HCT116 (cell line): Measurements from ENCODE around the gene PSMB4. TPM values are rescaled to one million over a fixed set of nuclear protein-coding genes. Genes with fewer than 3 reads are reported as not detected.

Experiments used
- ATAC-seq: fragments of 200-7000 bp; cut with Tn5 transposase; 2 replicates; pipeline ENCODE4 v1.9.1; 2020; ENCODE audit warnings: mild to moderate bottlenecking, moderate library complexity
- BruUV-seq: library from RNA; stranded (reverse); fragments of 400-500 nt; replicated peaks from 2 replicates; lab custom pipeline; 2021; lab: Mats Ljungman, UMichigan
- CTCF ChIA-PET: fragments of 300-600 bp; sonication (Branson Sonifier 250); formaldehyde crosslinking; loops from one replicate; lab custom pipeline; 2021; ENCODE audit warnings: antibody characterized with exemption; lab: Charles Lee
- POLR2A ChIA-PET: fragments of 300-600, 350-600 bp; sonication (Branson Sonifier 250); formaldehyde crosslinking; loops from one replicate; lab custom pipeline; 2021; ENCODE audit warnings: antibody characterized with exemption; lab: Charles Lee
- RAD21 ChIA-PET, 2 experiments: fragments of 300-600 bp; sonication (Branson Sonifier 250); formaldehyde crosslinking; loops; one replicate each; lab custom pipeline; 2023; ENCODE audit warnings: low total read pairs in 2 of 2; ENCODE audit not compliant: uncharacterized antibody in 2 of 2, unreplicated experiment in 2 of 2, low non-redundant PET in 1 of 2; lab: Charles Lee
- DNase-seq: peaks from one replicate; pipeline ENCODE4 v3.0.0-alpha.2; 2010; ENCODE audit warnings: low read depth, low spot score
- H2AFZ ChIP-seq: fragments of 200-600 bp; shearing (Covaris generic), sonication (generic); 2 replicates; pipeline ENCODE4 v1.6.1; 2017; ENCODE audit warnings: low read depth, mixed run types, mixed read lengths, antibody characterized with exemption, low read length; ENCODE audit not compliant: poor library complexity, severe bottlenecking
- H3K27ac ChIP-seq: 2 replicates; pipeline ENCODE4 v1.5.1; 2012; ENCODE audit warnings: low read depth, low read length
- H3K27me3 ChIP-seq: fragments of 200-600 bp; sonication (generic); 2 replicates; pipeline ENCODE4 v1.6.1; 2016; ENCODE audit warnings: mixed run types, low read length, mixed read lengths; ENCODE audit not compliant: insufficient read depth
- H3K36me3 ChIP-seq, 2 experiments: fragments of 200-500 bp in 1 of 2; fragments of 200-600 bp in 1 of 2; sonication (Bioruptor generic) in 1 of 2; sonication (generic) in 1 of 2; 2 replicates each; pipeline versions ENCODE4 v1.5.1 to v1.6.1; 2014 to 2016; ENCODE audit warnings: low read length in 2 of 2, inconsistent platforms in 1 of 2, mixed read lengths in 1 of 2, mixed run types in 1 of 2; ENCODE audit not compliant: insufficient read depth in 2 of 2, control insufficient read depth in 1 of 2
- H3K4me1 ChIP-seq, 2 experiments: fragments of 200-600 bp in 1 of 2; sonication (generic) in 1 of 2; 2 replicates each; pipeline versions ENCODE4 v1.5.1 to v1.6.1; 2012 to 2017; ENCODE audit warnings: low read length in 2 of 2, inconsistent platforms in 1 of 2, mild to moderate bottlenecking in 1 of 2, mixed read lengths in 1 of 2, mixed run types in 1 of 2, moderate library complexity in 1 of 2; ENCODE audit not compliant: insufficient read depth in 2 of 2, control insufficient read depth in 1 of 2
- H3K4me2 ChIP-seq: fragments of 200-600 bp; sonication (generic); 2 replicates; pipeline ENCODE4 v1.6.1; 2017; ENCODE audit warnings: mixed run types, low read length, mixed read lengths
- H3K4me3 ChIP-seq, 2 experiments: fragments of 200-600 bp in 1 of 2; sonication (generic) in 1 of 2; replicated peaks in 1 of 2; 2 replicates each; pipeline ENCODE4 v1.5.1; 2011 to 2016; ENCODE audit warnings: low read length in 2 of 2, control low read depth in 1 of 2, low read depth in 1 of 2, mild to moderate bottlenecking in 1 of 2, mixed read lengths in 1 of 2, mixed run types in 1 of 2
- H3K79me2 ChIP-seq: fragments of 200-600 bp; sonication (generic); 2 replicates; pipeline ENCODE4 v1.6.1; 2017; ENCODE audit warnings: mild to moderate bottlenecking, mixed run types, low read length, moderate library complexity, mixed read lengths; ENCODE audit not compliant: insufficient read depth
- H3K9ac ChIP-seq: fragments of 200-600 bp; sonication (generic); 2 replicates; pipeline ENCODE4 v1.6.1; 2016; ENCODE audit warnings: low read length, mixed read lengths
- H3K9me2 ChIP-seq: fragments of 200-600 bp; sonication (generic), shearing (Covaris generic); 2 replicates; pipeline ENCODE4 v1.6.1; 2017; ENCODE audit warnings: mixed run types, mild to moderate bottlenecking, moderate library complexity; ENCODE audit not compliant: insufficient read depth
- H3K9me3 ChIP-seq, 2 experiments: fragments of 200-500 bp in 1 of 2; fragments of 200-600 bp in 1 of 2; sonication (Bioruptor generic) in 1 of 2; sonication (generic) in 1 of 2; 2 replicates each; pipeline ENCODE4 v1.6.1; 2014 to 2017; ENCODE audit warnings: low read length in 2 of 2, mixed read lengths in 2 of 2, inconsistent platforms in 1 of 2, low read depth in 1 of 2, mild to moderate bottlenecking in 1 of 2, mixed run types in 1 of 2, moderate library complexity in 1 of 2; ENCODE audit not compliant: control insufficient read depth in 1 of 2, insufficient read depth in 1 of 2
- H4K20me1 ChIP-seq: fragments of 200-600 bp; sonication (generic), shearing (Covaris generic); 2 replicates; pipeline ENCODE4 v1.6.1; 2017; ENCODE audit warnings: mixed run types, mild to moderate bottlenecking, moderate library complexity; ENCODE audit not compliant: insufficient read depth
- ATF3 ChIP-seq: IDR thresholded peaks from 2 replicates; pipeline ENCODE4 v1.6.1; 2012
- EZH2 ChIP-seq: fragments of 200-600 bp; sonication (generic); IDR thresholded peaks from 2 replicates; pipeline ENCODE4 v1.6.1; 2017; ENCODE audit warnings: antibody characterized with exemption, mixed run types
- REST ChIP-seq: IDR thresholded peaks from 2 replicates; pipeline ENCODE4 v1.6.1; 2012; ENCODE audit warnings: low read depth
- SRF ChIP-seq: IDR thresholded peaks from 2 replicates; pipeline ENCODE4 v1.6.1; 2012; ENCODE audit warnings: low read depth
- intact Hi-C: fragments of 100-400 bp; cut with micrococcal nuclease; formaldehyde crosslinking; loops from 2 replicates; pipeline ENCODE4 v1.10.0; 2022
- total RNA-seq: library from RNA; stranded (reverse); gene quantifications from one replicate; pipeline ENCODE4 v1.2.1, GENCODE V29; 2021; ENCODE audit not compliant: unreplicated experiment

The PSMB4 gene
- total RNA-seq, 1 experiment from 2014 or later = 341 TPM

- TF ChIP-seq REST = no peak
- TF ChIP-seq SRF = no peak
Measured at GRCh38 chr1:151368393-151369301, 30.7 kb upstream of the PSMB4 start (continued).

GRCh38 chr1:151369302-151369610 lies 30.1 kb upstream of the PSMB4 start:
- H3K9ac ChIP-seq = no peak overlapping the region
- H3K4me1 ChIP-seq = peaks cover 0 to 2% of the 10 kb centered on the region in 2 experiments; a peak in 1 of 4 replicates
- H3K79me2 ChIP-seq = no peaks in the 10 kb centered on the region
- ChIA-PET POLR2A (no interaction called here), RAD21 (no interaction called here), CTCF (interaction anchor here (1.2 kb wide), 1 partner anchor 68 kb away, joined by 3 read pairs; no protein-coding TSS in a partner anchor)
- H3K27me3 ChIP-seq = no peaks in the 10 kb centered on the region
- H3K4me2 ChIP-seq = no peak overlapping the region
- H3K4me3 ChIP-seq = no peak overlapping the region
- H3K9me3 ChIP-seq = no peaks in the 10 kb centered on the region
- intact Hi-C loops = no loop called here
- no peaks in the 10 kb centered on the region for H3K9me2 ChIP-seq
- TF ChIP-seq EZH2 (no peak), ATF3 (no peak)
- no peak for ATAC-seq
- BruUV-seq = no TSS peak
- no peak for DNase-seq
- H2AFZ ChIP-seq = no peak overlapping the region
- no peaks in the 10 kb centered on the region for H3K36me3 ChIP-seq
- H4K20me1 ChIP-seq = no peaks in the 10 kb centered on the region
- H3K27ac ChIP-seq = no peak overlapping the region
